UCSD-AML1 (cell line): ENCODE measurements around the gene ECI2.

Experiments
- DNase-seq: peaks from one replicate; lab custom pipeline; 2025; ENCODE audit not compliant: unreplicated experiment; lab: John Stamatoyannopoulos, UW

Gene ECI2

GRCh38 chr6:4134841-4135664 lies at the start of gene ECI2:
ECI2 (minus strand) TSS chr6:4135575; CDS start chr6:4135560, 15 bp downstream.
- DNase-seq, result peak; percentile 81

- no peak for DNase-seq
Observed at GRCh38 chr6:4180652-4181255, 45.4 kb upstream of the ECI2 start.

GRCh38 chr6:4179960-4180651 lies 44.7 kb upstream of the ECI2 start:
- DNase-seq, result no peak

GRCh38 chr6:4178737-4179333 lies 43.5 kb upstream of the ECI2 start:
- no peak for DNase-seq

- no peak for DNase-seq
Observed at GRCh38 chr6:4176907-4177306, 41.5 kb upstream of the ECI2 start.

GRCh38 chr6:4174042-4174441 lies 38.7 kb upstream of the ECI2 start:
- DNase-seq, result no peak

- DNase-seq, result no peak
Observed at GRCh38 chr6:4172368-4172767, 37.0 kb upstream of the ECI2 start.

GRCh38 chr6:4170297-4170696 lies 34.9 kb upstream of the ECI2 start:
- DNase-seq, result no peak

GRCh38 chr6:4169028-4169789 lies 33.8 kb upstream of the ECI2 start:
- DNase-seq, result no peak

- no peak for DNase-seq
Observed at GRCh38 chr6:4167833-4168232, 32.5 kb upstream of the ECI2 start.

GRCh38 chr6:4167123-4167522 lies 31.7 kb upstream of the ECI2 start:
- DNase-seq, result no peak

- DNase-seq, result no peak
Observed at GRCh38 chr6:4164456-4164855, 29.1 kb upstream of the ECI2 start.

- DNase-seq, result no peak
Observed at GRCh38 chr6:4164117-4164442, 28.7 kb upstream of the ECI2 start.

- DNase-seq, result no peak
Observed at GRCh38 chr6:4163408-4164116, 28.2 kb upstream of the ECI2 start.

- no peak for DNase-seq
Observed at GRCh38 chr6:4162370-4162769, 27.0 kb upstream of the ECI2 start.

- DNase-seq, result no peak
Observed at GRCh38 chr6:4159491-4159890, 24.1 kb upstream of the ECI2 start.

- DNase-seq, result no peak
Observed at GRCh38 chr6:4157506-4157905, 22.1 kb upstream of the ECI2 start.

- DNase-seq, result peak; percentile 38
Observed at GRCh38 chr6:4155848-4156466, 20.6 kb upstream of the ECI2 start.

GRCh38 chr6:4153514-4153985 lies 18.2 kb upstream of the ECI2 start:
- DNase-seq, result no peak

GRCh38 chr6:4145083-4145482 lies 9.7 kb upstream of the ECI2 start:
- DNase-seq, result no peak
